H1 (cell line): ENCODE measurements around the gene FA2H. TPM values are rescaled to one million over a fixed set of nuclear protein-coding genes. Genes with fewer than 3 reads are reported as not detected.

Experiments
- KDM1A ChIP-seq: fragments of 200-600, 300-600 bp; sonication (generic); IDR thresholded peaks from 2 replicates; pipeline ENCODE4 v1.7.1; 2016; ENCODE audit warnings: mild to moderate bottlenecking, low read length, borderline replicate concordance
- MAFK ChIP-seq: IDR thresholded peaks from 2 replicates; pipeline ENCODE4 v1.6.1; 2012; ENCODE audit warnings: low read depth, mild to moderate bottlenecking, improper control_type of control experiment, low read length
- TAF7 ChIP-seq: optimal IDR thresholded peaks from 2 replicates; pipeline ENCODE3; 2011; ENCODE audit warnings: low read depth, mild to moderate bottlenecking, inconsistent platforms, low read length, moderate library complexity, borderline replicate concordance
- polyA plus RNA-seq, 7 experiments: library from polyadenylated mRNA; depleted of rRNA in 3 of 7; stranded (reverse) in 5 of 7; unstranded in 2 of 7; fragments of >200 nt in 5 of 7; fragments of 200-250 nt in 2 of 7; gene quantifications; 1 replicate in 5 of 7; 2 replicates in 1 of 7; 4 replicates in 1 of 7; pipeline versions ENCODE4 v1.2.1 to v1.2.3, GENCODE V29; 2011 to 2013; ENCODE audit warnings: missing spikeins in 2 of 7, mixed read lengths in 2 of 7
- total RNA-seq: library from RNA; stranded (reverse); fragmentation: NEBNext Ultra II Directional; extraction: Animal tissue kit (Norgen Biotek cat#: 25700); gene quantifications from 2 replicates; pipeline ENCODE4 v1.2.1, GENCODE V29; 2021

The FA2H gene
- total and polyA plus RNA-seq, 2 of the 8 experiments (the other 6 are each of a cell fraction or from before 2014, with no cell fraction given): 2.1 to 2.5 TPM

GRCh38 chr16:74710401-74710800, 64.2 kb downstream of the FA2H start (continued):
- TF ChIP-seq TAF7: no peak
- TF ChIP-seq KDM1A: no peak
- no peak for TF ChIP-seq MAFK
